ENCODE measurements around the gene MRPL49. TPM values are rescaled to one million over a fixed set of nuclear protein-coding genes. Genes with fewer than 3 reads are reported as not detected.
A peak's percentile ranks its signal among the peaks of the same experiment; 100 is the strongest.

The MRPL49 gene
- total and polyA plus RNA-seq, 3 donors from 2014 or later = 53.9 to 87.7 (median 82.8) TPM

DNA sequence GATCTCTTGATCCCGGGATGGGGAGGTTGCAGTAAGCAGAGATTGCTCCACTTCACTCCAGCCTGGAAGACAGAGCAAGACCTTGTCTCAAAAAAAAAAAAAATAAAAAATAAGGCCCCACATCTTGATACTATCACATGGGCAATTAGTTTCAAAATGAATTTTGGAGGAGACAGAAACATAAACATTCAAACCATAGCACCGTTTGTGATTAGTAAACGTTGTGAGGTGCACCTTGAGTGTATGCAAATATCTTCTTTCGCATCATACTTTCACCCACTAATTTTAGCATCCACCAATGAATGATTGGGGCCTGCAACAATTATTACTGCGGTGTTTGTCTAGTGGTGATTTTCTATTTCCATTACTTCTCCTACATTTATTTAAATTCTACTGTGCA, 36.9 kb downstream of the MRPL49 start:
- Histone ChIP-seq H3K36me3 (ENCODE audit: low read depth, missing control alignments) (no peaks in the 10 kb centered on the region), H3K27me3 (no peaks in the 10 kb centered on the region), H3K4me1 (no peaks in the 10 kb centered on the region), H3K9me3 (no peaks in the 10 kb centered on the region), H3K4me3 (no peak overlapping the region), H3K27ac (no peak overlapping the region)
- intact Hi-C loops (cut with DNase I; ENCODE audit: low total_unique reads) = no loop called here
- TF ChIP-seq POLR2A (IDR thresholded peaks at IDR 0.05) = no peak
- TF ChIP-seq, protein P1, sequence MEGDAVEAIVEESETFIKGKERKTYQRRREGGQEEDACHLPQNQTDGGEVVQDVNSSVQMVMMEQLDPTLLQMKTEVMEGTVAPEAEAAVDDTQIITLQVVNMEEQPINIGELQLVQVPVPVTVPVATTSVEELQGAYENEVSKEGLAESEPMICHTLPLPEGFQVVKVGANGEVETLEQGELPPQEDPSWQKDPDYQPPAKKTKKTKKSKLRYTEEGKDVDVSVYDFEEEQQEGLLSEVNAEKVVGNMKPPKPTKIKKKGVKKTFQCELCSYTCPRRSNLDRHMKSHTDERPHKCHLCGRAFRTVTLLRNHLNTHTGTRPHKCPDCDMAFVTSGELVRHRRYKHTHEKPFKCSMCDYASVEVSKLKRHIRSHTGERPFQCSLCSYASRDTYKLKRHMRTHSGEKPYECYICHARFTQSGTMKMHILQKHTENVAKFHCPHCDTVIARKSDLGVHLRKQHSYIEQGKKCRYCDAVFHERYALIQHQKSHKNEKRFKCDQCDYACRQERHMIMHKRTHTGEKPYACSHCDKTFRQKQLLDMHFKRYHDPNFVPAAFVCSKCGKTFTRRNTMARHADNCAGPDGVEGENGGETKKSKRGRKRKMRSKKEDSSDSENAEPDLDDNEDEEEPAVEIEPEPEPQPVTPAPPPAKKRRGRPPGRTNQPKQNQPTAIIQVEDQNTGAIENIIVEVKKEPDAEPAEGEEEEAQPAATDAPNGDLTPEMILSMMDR (IDR thresholded peaks at IDR 0.05) = no peak
- DNase-seq = no peak
- 81 to 87% methylated on average over 5 of the region's 5 CpGs for WGBS, 2 donors

DNA sequence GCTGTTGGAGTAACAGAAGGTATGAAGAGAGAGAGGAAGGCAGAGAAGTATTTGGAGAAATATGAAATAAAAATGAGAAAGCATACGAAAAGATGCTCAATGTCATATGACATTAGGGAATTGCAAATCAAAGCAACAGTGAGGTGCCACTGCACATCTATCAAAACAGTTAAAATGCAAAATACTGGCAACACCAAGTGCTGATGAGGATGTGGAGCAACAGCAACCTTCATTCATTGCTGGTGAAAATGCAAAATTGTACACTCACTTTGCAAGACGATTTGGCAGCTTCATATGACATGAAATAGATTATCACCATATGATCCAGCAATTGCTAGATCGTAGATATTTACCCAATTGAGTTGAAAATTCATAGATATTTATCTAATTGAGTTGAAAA, 38.5 kb downstream of the MRPL49 start:
- Histone ChIP-seq H3K9me3 (no peaks in the 10 kb centered on the region), H3K27me3 (no peaks in the 10 kb centered on the region), H3K27ac (no peak overlapping the region), H3K4me1 (no peaks in the 10 kb centered on the region), H3K36me3 (ENCODE audit: low read depth, missing control alignments) (no peaks in the 10 kb centered on the region), H3K4me3 (no peak overlapping the region)
- intact Hi-C loops (cut with DNase I; ENCODE audit: low total_unique reads) = no loop called here
- TF ChIP-seq, protein P1 (IDR thresholded peaks at IDR 0.05) = no peak
- TF ChIP-seq POLR2A (IDR thresholded peaks at IDR 0.05) = no peak
- no peak for DNase-seq
- WGBS, 2 donors = 78 to 92% methylated on average over 3 of the region's 3 CpGs

DNA sequence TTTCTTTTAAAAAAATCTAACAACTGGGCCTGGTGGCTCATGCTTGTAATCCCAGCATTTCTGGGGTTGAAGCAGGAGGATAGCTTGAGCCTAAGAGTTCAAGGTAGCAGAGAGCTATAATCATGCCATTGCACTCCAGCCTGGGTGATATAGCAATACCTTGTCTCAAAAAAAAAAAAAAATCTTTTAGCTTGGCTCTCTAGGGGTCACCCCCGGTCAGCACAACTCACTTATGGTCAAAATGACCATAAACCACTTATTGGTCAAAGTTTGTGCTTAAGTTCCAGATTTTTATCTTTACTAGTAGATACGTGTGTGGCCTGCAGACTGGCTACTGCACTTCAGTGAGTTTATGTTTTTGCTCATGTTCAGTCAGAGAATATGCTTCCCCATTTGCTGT, 41.6 kb downstream of the MRPL49 start:
- Histone ChIP-seq H3K4me3 (no peak overlapping the region), H3K9me3 (no peaks in the 10 kb centered on the region), H3K27me3 (no peaks in the 10 kb centered on the region), H3K4me1 (no peaks in the 10 kb centered on the region), H3K27ac (no peak overlapping the region), H3K36me3 (ENCODE audit: low read depth, missing control alignments) (no peaks in the 10 kb centered on the region)
- intact Hi-C loops (cut with DNase I; ENCODE audit: low total_unique reads) = no loop called here
- no peak for DNase-seq
- 85 to 87% methylated on average over 2 of the region's 2 CpGs for WGBS, 2 donors
- no peak for TF ChIP-seq POLR2A (IDR thresholded peaks at IDR 0.05)
- TF ChIP-seq, protein P1 (IDR thresholded peaks at IDR 0.05) = no peak

DNA sequence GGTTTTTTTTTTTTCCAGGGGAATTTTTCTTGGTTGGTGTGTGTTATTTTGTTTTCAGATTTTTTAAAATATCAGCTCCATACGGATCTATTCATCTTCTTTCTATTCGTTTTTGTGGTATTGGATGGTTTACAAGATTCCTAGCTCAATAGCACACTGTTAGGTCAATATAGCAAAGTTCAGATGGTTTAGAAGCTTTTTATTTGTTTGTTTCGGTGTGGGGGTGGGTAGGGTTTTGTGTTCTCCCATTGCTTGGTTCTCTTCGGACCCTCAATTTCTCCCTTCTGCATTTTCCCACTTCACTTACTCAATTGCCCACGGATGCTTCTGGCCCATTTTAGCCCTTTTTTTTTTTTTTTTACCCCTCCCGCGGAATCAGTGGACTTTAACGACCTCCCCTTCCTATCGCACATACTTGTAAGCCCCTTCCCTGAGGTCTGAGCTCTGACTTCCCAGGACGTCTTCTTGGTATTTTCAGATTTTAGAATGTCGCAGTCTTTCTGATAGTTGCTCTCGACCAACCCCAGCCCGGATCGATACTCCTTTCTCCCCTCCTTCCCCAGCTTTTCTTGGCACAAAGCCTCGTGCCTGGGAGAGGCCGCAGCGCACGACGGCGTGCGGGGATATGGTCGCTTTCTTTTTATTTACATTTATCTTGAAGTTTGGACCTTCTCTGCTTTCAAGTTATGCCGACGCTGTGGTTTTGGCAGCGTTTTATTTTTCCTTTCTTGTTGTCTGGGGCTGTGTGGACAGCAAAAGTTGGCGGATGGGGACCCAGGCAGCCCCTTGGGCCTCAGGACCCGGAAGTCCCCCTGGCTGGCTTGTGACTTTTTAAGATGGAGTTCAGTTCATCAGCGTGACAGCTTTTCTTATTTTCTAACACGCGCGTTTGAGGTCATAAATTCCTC, 43.5 kb downstream of the MRPL49 start:
- TF ChIP-seq POLR2A (IDR thresholded peaks at IDR 0.05) = no peak
- TF ChIP-seq, protein P1 (IDR thresholded peaks at IDR 0.05) = no peak
- Histone ChIP-seq H3K27me3 (no peaks in the 10 kb centered on the region), H3K27ac (no peak overlapping the region), H3K9me3 (no peaks in the 10 kb centered on the region), H3K36me3 (ENCODE audit: low read depth, missing control alignments) (no peaks in the 10 kb centered on the region), H3K4me3 (peak overlapping the region; percentile 26 to 32), H3K4me1 (no peaks in the 10 kb centered on the region)
- no peak for DNase-seq
- WGBS, 2 donors = 28 to 42% methylated on average over 31 of the region's 31 CpGs
- intact Hi-C loops (cut with DNase I; ENCODE audit: low total_unique reads) = no loop called here

DNA sequence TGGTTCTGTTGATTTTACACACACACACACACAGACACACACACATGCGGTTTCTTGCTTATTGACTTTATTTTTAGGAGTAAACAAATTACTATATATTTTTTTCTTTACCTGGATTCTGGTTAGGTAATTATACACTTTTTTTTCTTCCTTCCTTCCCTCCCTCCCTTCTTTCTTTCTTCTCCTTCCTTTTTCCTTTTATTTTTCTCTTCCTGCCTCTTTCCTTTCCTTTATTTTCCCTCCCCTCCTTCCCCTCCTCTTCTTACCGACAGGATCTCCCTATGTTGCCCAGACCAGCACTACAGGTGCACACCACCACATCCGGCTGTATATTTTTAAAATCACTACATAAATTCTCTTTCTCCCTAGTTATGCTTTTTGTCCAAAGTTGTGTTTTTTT, 44.8 kb downstream of the MRPL49 start:
- DNase-seq = no peak
- no peaks in the 10 kb centered on the region for H3K9me3 ChIP-seq
- no peak for TF ChIP-seq POLR2A (IDR thresholded peaks at IDR 0.05)
- TF ChIP-seq, protein P1 (IDR thresholded peaks at IDR 0.05) = no peak
- no peak overlapping the region for H3K4me3 ChIP-seq
- H3K36me3 ChIP-seq (ENCODE audit: low read depth, missing control alignments) = no peaks in the 10 kb centered on the region
- WGBS, 2 donors = 87 to 92% methylated on average over 3 of the region's 3 CpGs
- H3K4me1 ChIP-seq = no peaks in the 10 kb centered on the region
- intact Hi-C loops (cut with DNase I; ENCODE audit: low total_unique reads) = no loop called here
- H3K27me3 ChIP-seq = no peaks in the 10 kb centered on the region
- H3K27ac ChIP-seq = no peak overlapping the region

Data from testis (tissue), 3 donors.